NCI-H226 (cell line): ENCODE results near the gene TMEM30B.
"Not testable (repeated sequence)": the region's sequence is repeated elsewhere in the genome, so short reads cannot be mapped to it uniquely, and the experiment has no call there.

Experiments
- DNase-seq: peaks from one replicate; pipeline ENCODE4 v3.0.0-alpha.2; 2015

Gene TMEM30B

GRCh38 chr14:61264010-61264571, 17.0 kb downstream of the TMEM30B start:
- DNase-seq: no peak

- no peak for DNase-seq
Observed at GRCh38 chr14:61262082-61262481, 19.1 kb downstream of the TMEM30B start.

- DNase-seq: no peak
Observed at GRCh38 chr14:61260939-61261776, 20.0 kb downstream of the TMEM30B start.

GRCh38 chr14:61258985-61259384, 22.2 kb downstream of the TMEM30B start:
- no peak for DNase-seq

DNA sequence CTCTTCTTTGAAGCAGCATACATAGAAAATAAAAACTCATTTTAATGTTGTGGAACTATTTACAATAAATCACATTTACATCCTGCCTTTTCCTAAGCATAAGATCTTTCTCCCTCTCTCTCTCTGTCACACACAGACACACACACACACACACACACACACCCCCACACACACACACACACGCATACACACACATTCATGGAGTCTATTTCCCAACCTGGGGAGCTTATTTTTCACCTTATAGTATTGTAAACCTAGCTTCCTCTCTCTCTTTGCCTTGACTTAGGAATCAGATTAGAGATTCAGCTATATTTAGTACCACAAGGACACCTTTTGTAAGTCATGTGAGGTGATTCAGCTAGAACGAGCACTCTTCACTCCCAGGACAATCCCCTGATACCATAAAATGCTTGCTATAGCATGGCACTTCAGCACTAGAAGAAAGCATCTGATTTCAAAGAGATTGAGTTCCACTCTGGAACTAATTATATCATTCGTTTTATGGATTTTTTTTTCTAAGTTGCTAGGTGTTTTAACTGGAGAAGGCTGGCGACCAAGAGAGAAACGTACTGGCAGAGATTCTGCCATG, 23.6 kb downstream of the TMEM30B start:
- DNase-seq: no peak

GRCh38 chr14:61256826-61257468, 24.2 kb downstream of the TMEM30B start:
- no peak for DNase-seq

DNA sequence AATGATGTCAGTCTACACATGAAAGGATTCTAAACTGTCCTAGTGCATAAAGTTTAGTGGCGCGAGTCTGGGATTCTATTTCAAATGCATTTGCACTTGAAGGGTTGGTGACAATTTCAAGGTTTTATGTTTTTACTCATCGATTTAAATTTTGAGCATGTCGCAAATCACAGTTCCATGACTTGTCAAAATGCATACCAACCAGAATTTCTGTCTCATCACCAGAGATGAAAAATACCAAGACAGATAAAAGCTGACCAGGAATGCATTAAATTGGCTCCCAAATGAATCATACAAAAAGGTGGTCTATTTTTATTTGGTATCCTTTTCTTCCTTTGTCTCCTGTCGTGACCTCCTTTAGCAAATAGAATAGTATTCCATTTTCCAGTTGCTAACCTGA, 25.2 kb downstream of the TMEM30B start:
- DNase-seq: no peak

DNA sequence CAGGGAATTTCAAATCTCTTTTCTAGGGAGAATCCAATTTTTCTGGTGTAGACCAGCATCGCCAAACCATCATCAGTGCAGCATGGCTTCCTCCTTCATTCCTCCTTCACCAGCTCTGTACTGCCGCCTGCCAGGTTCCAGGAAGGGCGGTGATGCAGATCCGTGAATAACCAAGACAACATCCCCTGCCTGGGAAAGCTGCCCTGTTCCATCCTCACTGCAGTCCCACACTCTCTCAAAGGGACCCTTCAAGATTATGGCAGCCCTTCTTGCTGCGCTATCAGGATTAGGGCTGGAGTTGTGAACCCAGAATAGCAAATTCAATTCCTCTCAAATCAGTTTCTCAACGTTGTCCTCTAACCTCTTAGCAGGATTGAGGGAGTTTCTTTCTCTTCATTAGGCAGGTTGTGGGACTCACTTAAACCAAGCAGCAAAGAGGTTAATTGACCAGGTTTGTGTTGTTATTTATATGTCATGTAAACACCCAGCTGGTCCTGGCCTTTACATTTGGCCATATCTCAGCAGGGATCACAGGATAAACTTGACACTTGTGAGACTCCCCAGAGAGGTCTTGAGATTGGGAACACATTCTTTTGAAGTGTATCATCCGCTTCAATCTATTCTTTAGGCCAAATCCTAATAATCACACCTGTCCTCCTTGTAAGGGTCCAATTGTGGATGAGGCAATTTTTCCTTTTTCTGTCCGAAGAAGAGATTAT, 26.2 kb downstream of the TMEM30B start:
- DNase-seq: no peak

DNA sequence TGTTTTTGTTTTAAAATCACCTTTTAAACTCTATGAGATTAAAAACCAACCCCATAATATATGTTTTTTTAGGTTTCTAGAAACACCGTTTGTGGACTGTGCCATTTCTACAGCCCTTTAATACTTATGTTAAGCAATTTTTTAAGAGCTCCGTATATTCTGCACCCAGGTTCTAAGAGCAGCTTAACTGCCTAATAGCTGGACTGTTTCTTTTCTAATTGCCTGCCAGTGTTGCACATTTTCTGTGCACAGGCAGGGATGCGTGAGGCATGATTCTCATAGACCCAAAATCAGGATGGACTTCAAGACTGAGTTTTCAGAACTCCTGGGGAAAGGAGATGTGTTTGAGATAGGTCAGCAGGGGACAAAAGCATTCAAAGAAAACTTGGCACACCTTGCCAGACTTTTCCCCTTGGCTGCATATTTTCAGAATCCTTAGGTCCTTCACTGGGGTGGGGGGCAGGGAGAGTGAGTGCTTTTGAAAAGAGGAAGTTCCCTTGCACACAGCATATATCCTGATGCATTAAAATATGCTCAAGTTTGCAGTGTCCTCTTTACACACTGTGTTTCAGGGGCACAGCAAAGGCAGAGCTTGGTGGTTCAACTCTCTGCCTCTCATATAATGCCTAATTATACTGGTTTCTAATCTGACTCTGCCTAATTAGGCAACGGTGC, 27.9 kb downstream of the TMEM30B start:
- DNase-seq: no peak

GRCh38 chr14:61252369-61253063, 28.6 kb downstream of the TMEM30B start:
- DNase-seq: peak; percentile 76

DNA sequence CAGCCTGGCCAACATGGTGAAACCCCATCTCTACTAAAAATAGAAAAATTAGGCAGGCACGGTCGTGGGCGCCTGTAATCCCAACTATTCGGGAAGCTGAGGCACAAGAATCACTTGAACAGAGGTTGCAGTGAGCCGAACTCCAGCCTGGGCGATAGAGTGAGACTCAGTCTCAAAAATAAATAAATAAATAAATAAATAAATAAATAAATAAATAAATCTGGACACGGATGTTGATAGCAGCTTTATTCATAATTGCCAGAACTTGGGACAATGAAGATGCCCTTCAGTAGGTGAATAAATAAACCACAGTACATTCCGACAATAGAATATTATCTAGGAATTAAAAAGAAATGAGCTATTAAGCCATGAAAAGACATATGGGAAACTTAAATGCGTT, 31.1 kb downstream of the TMEM30B start:
- DNase-seq: no peak

GRCh38 chr14:61247935-61248334, 33.2 kb downstream of the TMEM30B start:
- no peak for DNase-seq

DNA sequence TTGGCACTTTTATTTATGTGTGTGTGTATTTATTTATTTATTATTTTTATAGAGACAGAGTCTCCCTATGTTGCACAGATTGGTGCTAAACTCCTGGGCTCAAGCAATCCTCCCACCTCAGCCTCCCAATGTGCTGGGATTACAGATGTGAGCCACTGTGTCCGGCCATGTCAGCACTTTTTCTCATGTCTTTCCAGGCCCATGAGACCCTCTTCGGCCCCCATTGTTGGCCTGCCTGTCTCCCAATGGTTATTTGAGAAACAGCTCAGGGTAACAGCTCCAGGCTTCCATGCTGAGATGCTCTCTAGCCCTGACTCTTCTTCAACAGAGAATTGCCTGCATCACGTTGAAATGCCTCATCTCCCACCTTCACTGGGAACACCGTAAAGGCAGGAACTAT, 34.4 kb downstream of the TMEM30B start:
- no peak for DNase-seq

- no peak for DNase-seq
Observed at GRCh38 chr14:61244009-61244408, 37.1 kb downstream of the TMEM30B start.

DNA sequence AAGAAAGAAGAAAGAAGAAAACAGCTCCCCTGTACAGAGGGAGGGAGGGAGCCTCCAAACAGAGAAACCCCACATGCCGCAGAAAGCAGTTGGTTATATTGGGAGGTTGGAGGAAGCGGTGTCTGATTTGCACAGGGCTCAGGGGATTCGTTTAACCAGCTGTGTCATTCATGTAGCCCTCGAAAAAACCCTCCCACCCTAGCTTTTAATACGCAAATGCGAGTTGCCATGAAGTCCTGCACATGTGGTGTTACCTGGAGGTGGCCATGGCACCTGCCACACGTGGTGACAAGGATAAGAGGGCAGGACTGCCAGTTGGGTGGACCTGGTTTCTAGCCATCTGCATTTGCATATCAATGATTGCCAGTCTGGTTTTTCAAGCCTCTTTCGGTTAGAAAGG, 40.9 kb downstream of the TMEM30B start:
- DNase-seq: no peak

GRCh38 chr14:61239285-61239684, 41.9 kb downstream of the TMEM30B start:
- not testable (repeated sequence) for DNase-seq

- DNase-seq: no peak
Observed at GRCh38 chr14:61238611-61239245, 42.4 kb downstream of the TMEM30B start.

DNA sequence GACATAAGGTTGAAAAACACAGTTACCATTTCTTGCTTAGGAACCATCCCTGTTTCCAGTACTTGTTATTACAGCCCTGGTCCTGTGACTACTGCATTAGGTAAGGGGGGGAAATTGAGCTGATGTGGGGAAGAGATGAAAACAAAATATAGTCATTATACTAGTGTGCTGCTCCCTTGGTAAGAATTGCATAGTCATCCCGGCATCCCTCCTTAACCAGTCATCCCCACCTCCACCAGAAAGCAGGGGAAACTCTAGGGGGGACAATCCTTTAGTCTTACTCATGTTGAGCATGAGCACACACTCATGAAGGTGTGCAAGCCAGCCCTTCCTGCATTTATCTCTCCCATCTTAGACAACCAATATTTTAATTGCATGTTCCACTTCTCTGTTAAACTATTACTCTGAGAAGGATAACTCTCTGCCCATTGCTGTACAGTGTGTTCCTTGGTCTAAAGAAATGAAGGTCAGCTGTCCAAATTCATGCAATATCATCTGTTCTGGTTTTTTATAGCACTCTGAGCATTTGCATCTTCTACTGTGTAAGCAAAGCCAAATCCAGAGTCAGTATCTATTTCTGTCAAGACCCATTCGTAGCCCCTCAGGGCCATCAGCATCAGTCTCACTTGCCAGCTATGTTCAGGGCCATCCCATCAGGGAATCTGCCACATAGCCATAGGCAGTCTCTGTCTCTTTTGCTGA, 46.8 kb downstream of the TMEM30B start:
- no peak for DNase-seq

DNA sequence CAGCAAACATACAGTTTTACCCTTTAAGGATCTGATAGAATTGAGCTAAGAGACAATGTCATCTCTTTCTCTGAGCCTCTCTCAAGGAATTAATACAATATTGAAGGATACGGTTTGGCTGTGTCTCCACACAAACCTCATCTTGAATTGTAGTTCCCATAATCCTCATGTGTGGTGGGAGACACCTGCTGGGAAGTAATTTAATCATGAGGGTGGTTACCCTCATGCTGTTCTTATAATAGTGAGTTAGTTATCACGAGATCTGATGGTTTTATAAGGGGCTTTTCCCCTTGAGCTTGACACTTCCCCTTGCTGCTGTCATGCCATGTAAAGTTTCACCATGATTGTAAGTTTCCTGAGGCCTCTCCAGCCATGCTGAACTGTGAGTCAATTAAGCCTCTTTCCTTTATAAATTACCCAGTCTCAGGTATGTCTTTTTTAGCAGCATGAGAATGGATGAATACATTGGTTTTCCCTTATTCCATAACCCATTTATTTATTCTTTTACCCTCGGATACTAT, 47.6 kb downstream of the TMEM30B start:
- DNase-seq: no peak

- no peak for DNase-seq
Observed at GRCh38 chr14:61231810-61232209, 49.3 kb downstream of the TMEM30B start.
